ENCODE data around the gene SCN9A. TPM values are rescaled to one million over a fixed set of nuclear protein-coding genes. Genes with fewer than 3 reads are reported as not detected.

SCN9A gene
- total RNA-seq, 1 experiment from 2014 or later: 0.07 TPM

- intact Hi-C loops (cut with micrococcal nuclease): no loop called here
- no TSS peak for BruUV-seq (replicated peaks)
These were observed 1.1 kb upstream of the SCN9A start for GRCh38 chr2:166376873-166377272.

More at GRCh38 chr2:166376873-166377272, 1.1 kb upstream of the SCN9A start:
- CTCF ChIA-PET: interaction anchor here (0.9 kb wide), 1 partner anchor 16 kb away, joined by 3 read pairs; no protein-coding TSS in a partner anchor
- POLR2A ChIA-PET: no interaction called here
- Histone ChIP-seq H3K4me2 (ENCODE audit: low read length) (no peak overlapping the region), H2AFZ (ENCODE audit: low read depth, low read length, poor library complexity, severe bottlenecking) (no peak overlapping the region), H3K9ac (ENCODE audit: low read length) (no peak overlapping the region), H3K27me3 (ENCODE audit: insufficient read depth, low read length) (peaks cover 52% of the 10 kb centered on the region), H4K20me1 (ENCODE audit: insufficient read depth) (no peaks in the 10 kb centered on the region), H3K79me2 (ENCODE audit: insufficient read depth, low read length) (no peaks in the 10 kb centered on the region), H3K27ac (ENCODE audit: low read depth, low read length) (no peak overlapping the region), H3K9me3 (ENCODE audit: control insufficient read depth in 1 of 2, insufficient read depth in 1 of 2, low read depth in 1 of 2, low read length in 2 of 2) (no peaks in the 10 kb centered on the region), H3K36me3 (ENCODE audit: control insufficient read depth in 1 of 2, insufficient read depth in 2 of 2, low read length in 2 of 2) (no peaks in the 10 kb centered on the region), H3K4me1 (ENCODE audit: control insufficient read depth in 1 of 2, insufficient read depth in 2 of 2, low read length in 2 of 2) (peaks cover 0 to 12% of the 10 kb centered on the region in 2 experiments; a peak in 2 of 4 replicates), H3K4me3 (replicated peaks in 1 of 2; ENCODE audit: low read depth in 1 of 2, low read length in 2 of 2) (no peak overlapping the region), H3K9me2 (ENCODE audit: insufficient read depth) (no peaks in the 10 kb centered on the region)
- TF ChIP-seq ATF3 (IDR thresholded peaks at IDR 0.05) (no peak), TCF7L2 (IDR thresholded peaks at IDR 0.05; ENCODE audit: borderline replicate concordance, extremely low read depth, insufficient read depth, insufficient read length) (no peak), ZFX (IDR thresholded peaks at IDR 0.05) (no peak), REST (IDR thresholded peaks at IDR 0.05; ENCODE audit: low read depth) (no peak), JUND (IDR thresholded peaks at IDR 0.05) (no peak), FOSL1 (IDR thresholded peaks at IDR 0.05; ENCODE audit: low read depth) (no peak), ZBTB33 (IDR thresholded peaks at IDR 0.05; ENCODE audit: extremely low read depth, insufficient replicate concordance, low read length) (no peak), POLR2AphosphoS5 (IDR thresholded peaks at IDR 0.05; ENCODE audit: low read depth, low read length) (no peak), EZH2 (IDR thresholded peaks at IDR 0.05) (no peak), SRF (IDR thresholded peaks at IDR 0.05; ENCODE audit: low read depth) (no peak), POLR2A (IDR thresholded peaks at IDR 0.05; ENCODE audit: borderline replicate concordance, extremely low read depth, insufficient read depth, insufficient read length) (no peak), EZH2phosphoT487 (IDR thresholded peaks at IDR 0.05; ENCODE audit: borderline replicate concordance) (no peak), CBX3 (IDR thresholded peaks at IDR 0.05; ENCODE audit: low read depth) (no peak), MAX (IDR thresholded peaks at IDR 0.05) (no peak), CEBPB (IDR thresholded peaks at IDR 0.05; ENCODE audit: low read depth) (no peak), ELF1 (IDR thresholded peaks at IDR 0.05; ENCODE audit: borderline replicate concordance, low read depth) (no peak), CTCF (IDR thresholded peaks at IDR 0.05 in 2 of 3, conservative IDR thresholded peaks at IDR 0.05 in 1 of 3; ENCODE audit: borderline replicate concordance in 1 of 3, insufficient read depth in 1 of 3, low read depth in 2 of 3, low read length in 2 of 3) (no peak)
- DNase-seq (ENCODE audit: low read depth, low spot score) (no peak), ATAC-seq (no peak)
- RAD21 ChIA-PET (ENCODE audit: low non-redundant PET in 1 of 2, low total read pairs in 2 of 2, uncharacterized antibody in 2 of 2, unreplicated experiment in 2 of 2): no interaction called here
